GM10248 (cell line): ENCODE results near the gene GYS1.
"Not testable (repeated sequence)": the region's sequence is repeated elsewhere in the genome, so short reads cannot be mapped to it uniquely, and the experiment has no call there.

Source experiments
- CTCF ChIA-PET: fragments of 300-600 bp; sonication (Branson Sonifier 250); formaldehyde crosslinking; extraction: SDS; loops from one replicate; lab custom pipeline; 2021; ENCODE audit warnings: antibody characterized with exemption; lab: Yijun Ruan, JAX
- POLR2A ChIA-PET: fragments of 350-650 bp; sonication (Branson Sonifier 250); formaldehyde crosslinking; extraction: SDS; loops from one replicate; lab custom pipeline; 2020; ENCODE audit warnings: antibody characterized with exemption; lab: Yijun Ruan, JAX
- DNase-seq: peaks from one replicate; pipeline ENCODE4 v3.0.0; 2012; ENCODE audit errors: extremely low spot score
- CTCF ChIP-seq: IDR thresholded peaks from 2 replicates; pipeline ENCODE4 v1.5.1; 2012; ENCODE audit warnings: mild to moderate bottlenecking, low read depth; ENCODE audit errors: extremely low read depth, missing control alignments, control extremely low read depth

The GYS1 gene

GRCh38 chr19:49025599-49025998 lies 32.5 kb upstream of the GYS1 start:
- POLR2A ChIA-PET, DNase-seq, CTCF ChIA-PET: not testable (repeated sequence)

GRCh38 chr19:49025088-49025487 lies 32.0 kb upstream of the GYS1 start:
- DNase-seq, CTCF ChIA-PET, POLR2A ChIA-PET: not testable (repeated sequence)

DNA sequence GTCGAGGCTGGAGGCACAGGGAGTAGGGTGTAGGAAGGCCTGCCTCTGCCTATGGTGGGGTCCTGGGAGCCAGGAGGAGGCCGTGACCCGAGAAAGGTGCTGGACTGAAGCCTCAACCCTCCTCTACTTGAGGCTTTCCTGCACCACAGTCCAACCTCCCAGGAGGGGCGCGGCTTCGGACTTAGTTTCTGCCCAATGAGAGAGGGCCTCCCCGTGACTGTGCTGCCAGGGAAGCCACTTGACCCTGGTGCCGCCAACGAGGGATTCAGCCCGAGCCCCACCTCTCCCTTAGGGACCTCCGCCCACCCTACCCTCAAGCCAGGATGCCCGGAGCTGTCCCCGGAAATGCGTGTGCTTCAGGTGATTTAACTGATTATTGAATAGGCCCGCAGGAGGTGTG lies 31.1 kb upstream of the GYS1 start, which contains the start of gene CGB3:
Gene CGB3 (minus strand): TSS at position 101 of the 400 bp plus-strand sequence. CDS start 362 bp downstream, outside the sequence.
- CTCF ChIA-PET, DNase-seq, POLR2A ChIA-PET: not testable (repeated sequence)

- ChIA-PET POLR2A (no interaction called here), CTCF (interaction anchor here (1.8 kb wide), 1 partner anchor 29 kb away, joined by 7 read pairs; the partner anchor contains the start of gene RUVBL2)
- TF ChIP-seq CTCF = no peak
- DNase-seq = no peak
These were observed 29.0 kb upstream of the GYS1 start for GRCh38 chr19:49022116-49022515.

DNA sequence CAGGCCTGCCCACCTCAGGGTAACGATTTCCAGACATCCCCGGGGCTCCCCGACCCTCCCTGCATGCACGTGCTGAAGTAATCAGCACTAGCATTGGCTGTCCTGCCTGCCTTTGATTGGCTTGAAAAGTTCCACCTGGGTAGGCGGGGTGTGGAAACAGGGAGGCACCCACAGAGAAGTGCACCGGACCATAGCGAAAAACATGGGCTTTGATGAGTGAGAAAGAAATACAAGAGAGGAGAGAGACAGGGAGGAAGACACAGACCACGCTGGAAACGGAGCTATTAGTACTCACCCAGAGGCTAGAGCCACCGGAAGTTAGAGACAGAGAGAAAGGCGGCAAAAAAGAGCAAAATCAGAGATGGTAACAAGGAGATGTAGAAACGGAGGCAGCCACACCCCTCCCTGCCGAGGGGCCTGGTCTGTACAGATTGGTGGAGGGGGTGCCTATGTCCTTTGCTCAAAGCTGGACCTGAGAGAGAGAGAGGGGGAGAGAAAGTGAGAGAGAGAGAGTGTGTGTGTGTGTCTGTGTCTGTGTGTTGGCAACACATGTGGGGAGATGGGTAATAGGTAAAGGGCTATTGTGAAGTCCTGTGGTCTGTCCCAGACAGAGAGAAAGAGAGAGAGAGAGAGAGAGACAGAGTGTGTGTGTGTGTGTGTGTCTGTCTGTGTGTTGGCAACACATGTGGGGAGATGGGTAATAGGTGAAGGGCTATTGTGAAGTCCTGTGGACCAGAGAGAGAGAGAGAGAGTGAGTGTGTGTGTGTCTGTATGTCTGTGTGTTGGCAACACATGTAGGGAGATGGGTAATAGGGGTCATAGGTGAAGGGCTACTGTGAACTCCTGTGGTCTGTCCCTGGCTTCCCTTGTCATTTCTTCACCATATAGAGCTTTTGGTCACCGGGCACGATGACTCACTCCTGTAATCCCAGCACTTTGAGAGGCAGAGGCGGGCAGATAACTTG lies 28.1 kb upstream of the GYS1 start:
- no peak for TF ChIP-seq CTCF
- POLR2A ChIA-PET = no interaction called here
- no peak for DNase-seq
- CTCF ChIA-PET = interaction anchor here (1.2 to 1.8 kb wide), 3 partner anchors 23 to 48 kb away, joined by 3 to 7 read pairs (median 4); partner anchors contain the start of gene RUVBL2

DNA sequence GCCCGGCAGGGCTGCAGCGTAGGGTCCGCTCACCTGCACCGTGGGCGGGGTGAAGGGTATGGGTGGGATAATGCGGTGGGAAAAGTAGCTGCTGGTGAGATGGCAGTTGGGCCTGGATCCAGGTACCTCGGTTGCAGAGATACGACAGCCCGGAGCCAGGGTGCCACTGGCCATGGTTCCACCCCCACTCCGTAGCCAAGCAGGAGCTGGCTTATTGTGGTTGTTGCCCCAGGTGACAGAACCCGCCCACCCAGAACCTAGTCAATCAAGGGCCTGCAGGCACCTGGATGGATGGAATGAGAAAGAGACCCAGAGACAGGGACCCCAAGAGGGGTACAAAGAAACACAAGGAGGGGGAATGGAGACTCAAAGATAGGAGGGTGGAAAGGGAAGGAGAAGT lies 27.2 kb upstream of the GYS1 start:
- TF ChIP-seq CTCF = no peak
- DNase-seq = no peak
- POLR2A ChIA-PET = interaction anchor here (0.6 kb wide), 1 partner anchor 27 kb away, joined by 3 read pairs; the partner anchor contains the start of gene GYS1
- CTCF ChIA-PET = interaction anchor here (1.2 to 3.6 kb wide), 6 partner anchors 20 to 307 kb away, joined by 3 to 28 read pairs (median 4); partner anchors contain the start of gene RUVBL2

- peak; percentile 84 for DNase-seq
- peak; percentile 5 for TF ChIP-seq CTCF
- ChIA-PET POLR2A (interaction anchor here (1.0 to 1.2 kb wide), 2 partner anchors 20 to 76 kb away, joined by 3 read pairs; no protein-coding TSS in a partner anchor), CTCF (interaction anchor here (0.6 to 3.6 kb wide), 10 partner anchors 11 to 306 kb away, joined by 3 to 28 read pairs (median 3); partner anchors contain the start of genes CGB2, GYS1 and RUVBL2)
These were observed 26.3 kb upstream of the GYS1 start for GRCh38 chr19:49019242-49019932.

GRCh38 chr19:49018388-49019241 lies 25.5 kb upstream of the GYS1 start:
- not testable (repeated sequence) for DNase-seq
- POLR2A ChIA-PET = interaction anchor here (1.0 to 1.2 kb wide), 2 partner anchors 19 to 76 kb away, joined by 3 read pairs; no protein-coding TSS in a partner anchor
- CTCF ChIA-PET = interaction anchor here (0.6 to 3.6 kb wide), 12 partner anchors 10 to 283 kb away, joined by 3 to 28 read pairs (median 5); partner anchors contain the start of genes CGB2, GYS1 and RUVBL2
